Ovary (tissue), 3 donors: ENCODE data around the gene GDF15.

Source experiments
- CTCF ChIP-seq, 3 donors: fragments of 450-650 bp in 2 of 3; fragments of 200-600 bp in 1 of 3; IDR thresholded peaks; one replicate each; pipeline versions ENCODE4 v1.5.1 to v1.8.0; 2016 to 2022; ENCODE audit warnings: antibody characterized with exemption in 3 of 3, mild to moderate bottlenecking in 1 of 3
- EP300 ChIP-seq: sonication (generic); formaldehyde crosslinking; IDR thresholded peaks from one replicate; pipeline ENCODE4 v1.6.1; 2017; ENCODE audit warnings: antibody characterized with exemption
- donor health status: DM: no; HTN: no; CAD: no.

- no peak for TF ChIP-seq CTCF (IDR thresholded peaks at IDR 0.05)
- no peak for TF ChIP-seq EP300
Observed at GRCh38 chr19:18433015-18433691, 47.2 kb downstream of the GDF15 start.
